T-helper 1 cell (primary cell): Measurements from ENCODE around the gene FAM193A.
"Not testable (repeated sequence)": the region's sequence is repeated elsewhere in the genome, so short reads cannot be mapped to it uniquely, and the experiment has no call there.

ENCODE experiments used
- DNase-seq, 5 donors: peaks; one replicate each; pipeline ENCODE4 v3.0.0-alpha.2; 2012 to 2020

The FAM193A gene

DNA sequence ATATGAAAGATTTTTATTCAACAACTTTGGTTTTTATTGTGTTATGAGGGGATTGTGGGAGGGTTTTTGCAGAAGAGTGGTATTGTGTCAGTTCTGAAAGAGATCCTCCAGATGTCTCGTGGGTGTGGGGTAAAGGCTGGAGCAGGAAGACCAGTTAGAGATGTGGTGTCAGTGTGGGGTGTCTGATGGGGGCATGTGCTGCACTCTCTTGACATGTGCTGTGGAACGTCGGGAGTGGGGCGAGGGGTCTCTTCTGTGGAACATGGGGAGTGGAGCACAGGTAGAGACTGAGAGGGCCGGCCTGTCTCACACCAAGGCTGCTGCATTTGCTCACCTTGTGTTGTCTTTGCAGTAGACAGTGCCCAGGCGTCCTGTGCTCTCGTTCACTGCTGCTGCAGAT is 37.6 kb downstream of the FAM193A start:
- DNase-seq, result no peak

DNA sequence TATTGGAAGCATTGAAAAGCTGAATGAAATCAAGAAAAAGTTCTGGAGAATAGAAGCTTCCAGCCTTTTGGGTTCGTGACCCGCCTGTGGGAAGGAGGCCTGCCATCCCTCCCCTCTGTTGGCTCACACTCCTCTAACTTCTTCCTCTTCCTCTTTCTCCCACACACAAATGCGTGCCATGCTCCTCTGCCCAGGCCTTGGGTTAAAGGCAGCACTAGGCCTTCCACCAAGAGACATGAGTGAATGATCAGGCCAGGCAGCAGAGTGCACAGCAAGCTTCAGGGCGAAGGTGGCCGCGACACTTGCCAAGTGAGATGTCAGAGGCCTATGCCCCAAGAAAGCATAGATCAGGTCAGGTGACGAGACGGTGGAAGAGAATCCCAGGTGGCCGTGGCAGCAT is 38.4 kb downstream of the FAM193A start:
- DNase-seq, result no peak

DNA sequence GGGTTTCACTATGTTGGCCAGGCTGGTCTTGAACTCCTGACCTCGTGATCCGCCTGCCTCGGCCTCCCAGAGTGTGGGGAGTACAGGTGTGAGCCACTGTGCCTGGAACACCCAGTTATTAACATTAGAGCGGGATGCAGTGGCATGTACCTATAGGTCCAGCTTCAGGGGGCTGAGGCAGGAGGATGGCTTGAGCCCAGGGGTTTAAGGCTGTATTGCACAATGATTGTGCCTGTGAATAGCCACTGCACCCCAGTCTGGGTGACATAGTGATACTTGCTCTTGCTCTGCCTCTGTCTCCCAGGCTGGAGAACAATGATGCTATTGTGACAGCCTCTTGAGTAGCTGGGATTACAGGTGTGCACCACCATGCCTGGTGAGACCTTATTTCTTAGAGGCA is 39.8 kb downstream of the FAM193A start:
- no peak for DNase-seq

DNA sequence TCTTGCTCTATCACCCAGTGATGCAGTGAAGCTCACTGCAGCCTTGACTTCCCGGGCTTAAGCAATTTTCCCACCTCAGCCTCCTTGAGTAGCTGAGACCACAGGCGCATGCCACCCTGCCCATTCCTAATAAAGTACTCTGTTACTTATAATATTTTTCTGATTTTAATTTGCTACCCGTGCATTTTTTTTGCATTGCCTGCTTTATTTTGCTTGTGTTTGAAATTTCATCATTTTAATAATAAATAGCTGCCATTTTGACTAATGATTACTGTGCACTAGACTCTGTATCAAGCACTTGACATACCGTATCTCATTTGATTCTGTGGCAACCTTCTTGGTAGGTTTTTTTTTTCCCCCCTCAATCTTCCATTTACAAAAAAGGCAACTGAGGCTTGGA is 41.7 kb downstream of the FAM193A start:
- no peak for DNase-seq

DNA sequence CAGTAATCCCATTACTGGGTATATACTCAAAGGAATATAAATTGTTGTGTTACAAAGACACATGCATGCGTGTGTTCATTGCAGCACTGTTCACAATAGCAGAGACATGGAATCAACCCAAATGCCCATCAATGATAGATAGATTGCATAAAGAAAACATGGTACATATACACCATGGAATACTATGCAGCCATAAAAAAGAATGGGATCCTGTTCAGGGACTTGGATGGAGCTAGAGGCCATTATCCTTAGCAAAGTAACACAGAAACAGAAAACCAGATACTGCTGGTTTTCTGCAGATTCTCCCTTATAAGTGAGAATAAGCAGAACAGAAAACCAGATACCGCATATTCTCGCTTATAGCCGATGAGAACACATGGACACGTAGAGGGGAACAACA is 43.5 kb downstream of the FAM193A start:
- DNase-seq, result no peak

DNA sequence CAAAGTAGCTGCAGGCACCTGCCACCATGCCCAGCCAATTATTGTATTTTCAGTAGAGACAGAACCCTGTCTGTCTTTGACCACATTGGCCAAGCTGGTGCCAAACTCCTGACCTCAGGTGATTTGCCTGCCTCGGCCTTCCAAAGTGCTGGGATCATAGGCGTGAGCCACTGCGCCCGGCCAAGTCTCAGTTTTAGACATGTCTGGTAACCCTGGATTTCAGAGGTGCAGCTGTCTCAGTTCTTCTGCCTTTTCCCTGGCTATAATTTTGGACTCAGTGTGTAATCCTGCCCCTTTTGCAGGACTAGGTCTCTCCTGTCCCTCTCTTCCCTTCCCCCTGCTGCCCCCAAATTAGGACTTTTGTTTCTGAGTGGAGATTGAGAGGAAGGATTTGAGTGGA is 46.6 kb downstream of the FAM193A start:
- no peak for DNase-seq

DNA sequence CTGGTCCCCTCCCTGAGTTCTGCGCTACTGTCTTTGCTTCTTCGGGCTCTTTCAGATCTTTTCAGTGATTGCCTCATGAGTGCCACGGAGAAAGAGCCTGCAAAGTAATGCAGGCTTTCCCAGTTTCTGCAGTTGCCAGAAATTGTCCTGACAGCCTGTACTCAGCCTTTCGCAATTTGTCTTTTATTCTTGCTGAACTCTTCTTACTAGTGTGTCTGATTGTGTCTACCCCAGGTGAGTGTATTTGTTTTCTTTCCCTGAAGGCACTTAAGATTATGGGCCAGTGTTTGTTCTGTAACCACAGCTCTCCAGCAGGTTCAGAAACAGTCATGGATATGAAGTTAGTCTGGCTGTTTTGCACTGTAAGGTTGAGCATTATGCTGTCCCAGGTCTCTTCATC is 47.1 kb downstream of the FAM193A start:
- no peak for DNase-seq

DNA sequence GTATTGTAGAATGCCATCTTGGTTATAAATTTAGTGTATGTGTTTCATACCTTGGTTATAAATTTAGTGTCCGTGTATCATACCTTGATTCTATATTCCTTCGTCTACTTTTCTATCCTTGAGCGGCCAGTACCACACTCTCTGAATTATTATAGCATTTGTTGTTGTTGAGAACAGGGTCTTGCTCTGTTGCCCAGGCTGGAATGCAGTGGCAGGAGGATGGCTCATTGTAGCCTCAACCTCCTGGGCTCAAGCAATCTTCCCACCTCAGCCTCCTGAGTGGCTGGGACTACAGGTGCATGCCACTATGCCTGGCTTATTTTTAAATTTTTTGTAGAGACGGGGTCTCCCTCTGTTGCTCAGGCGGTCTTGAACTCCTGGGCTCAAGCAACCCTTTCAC is 50.1 kb downstream of the FAM193A start:
- no peak for DNase-seq

DNA sequence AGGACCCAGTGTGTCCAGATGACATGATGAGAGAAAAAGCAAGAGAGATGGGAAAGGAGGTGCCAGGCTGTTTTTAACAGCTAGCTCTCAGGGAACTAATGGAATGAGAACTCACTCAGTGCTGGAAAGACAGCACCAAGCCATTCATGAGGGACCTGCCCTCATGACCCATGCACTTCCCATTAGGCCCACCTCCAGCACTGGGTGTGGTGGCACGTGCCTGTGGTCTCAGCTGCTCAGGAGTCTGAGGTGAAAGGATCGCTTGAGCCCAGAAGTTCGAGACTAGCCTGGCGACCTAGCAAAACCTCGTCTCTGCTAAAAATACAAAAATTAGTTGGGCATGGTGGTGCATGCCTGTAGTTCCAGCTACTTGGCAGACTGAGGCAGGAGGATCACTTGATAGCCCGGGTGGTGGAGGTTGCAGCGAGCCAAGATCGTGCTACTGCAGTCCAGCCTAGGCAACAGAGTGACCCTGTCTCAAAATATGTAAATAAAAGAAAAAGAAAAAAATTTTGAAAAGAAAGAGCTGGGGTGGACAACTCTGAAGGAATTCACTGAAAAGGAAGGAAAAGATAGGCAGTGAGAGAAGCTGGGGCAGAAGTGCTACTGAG is 50.9 kb downstream of the FAM193A start:
- no peak for DNase-seq

DNA sequence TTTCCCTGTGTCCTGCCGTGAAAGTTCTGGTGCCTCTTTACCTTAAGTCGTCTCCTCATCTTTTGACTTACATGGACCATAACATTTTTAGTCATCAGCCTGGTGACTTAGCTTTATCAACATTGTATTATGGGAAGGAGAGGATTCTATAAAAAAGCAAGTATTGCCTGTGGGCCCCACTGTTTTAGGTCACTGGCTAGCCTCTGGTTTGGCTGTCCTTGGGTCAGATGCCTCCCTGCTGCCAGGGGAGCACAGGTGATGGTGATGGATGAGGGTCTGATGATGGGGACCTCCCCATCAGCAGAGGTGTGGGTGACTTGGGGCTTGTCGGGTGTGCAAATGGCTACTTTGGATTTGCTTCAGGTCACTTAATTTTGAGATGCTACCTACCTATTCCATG is 51.8 kb downstream of the FAM193A start:
- no peak for DNase-seq

DNA sequence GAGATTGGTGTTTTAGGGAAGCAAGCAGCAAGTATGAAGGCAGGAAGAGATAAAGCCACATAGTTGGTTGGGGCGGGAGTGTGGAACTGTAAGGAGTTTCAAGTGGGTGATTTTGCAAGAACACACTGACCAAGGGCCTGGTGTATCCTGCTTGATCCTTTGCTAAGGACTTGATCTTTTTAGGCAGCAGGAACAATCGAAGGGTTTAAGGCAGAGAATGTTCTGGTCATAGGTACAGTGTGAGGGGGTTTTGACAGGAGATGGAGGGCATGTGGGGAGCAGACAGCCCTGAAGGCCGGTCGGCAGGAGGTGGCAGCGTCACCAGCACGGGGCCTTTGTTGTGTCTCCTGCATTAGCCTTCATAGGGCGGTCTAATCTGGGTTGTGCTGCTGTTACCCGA is 54.7 kb downstream of the FAM193A start:
- DNase-seq, result no peak

DNA sequence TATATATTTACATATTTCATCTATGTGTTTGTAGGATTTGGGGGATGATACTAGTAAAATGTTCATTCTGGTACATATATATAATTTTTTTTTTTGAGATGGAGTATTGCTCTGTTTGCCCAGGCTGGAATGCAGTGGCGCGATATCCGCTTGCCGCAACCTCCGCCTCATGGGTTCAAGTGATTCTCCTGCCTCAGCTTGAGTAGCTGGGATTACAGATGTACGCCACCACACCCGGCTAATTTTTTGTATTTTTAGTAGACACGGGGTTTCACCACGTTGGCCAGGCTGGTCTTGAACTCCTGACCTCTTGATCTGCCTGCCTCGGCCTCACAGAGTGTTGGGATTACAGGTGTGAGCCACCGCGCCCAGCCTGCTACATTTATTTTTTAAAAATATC is 55.6 kb downstream of the FAM193A start:
- not testable (repeated sequence) for DNase-seq

DNA sequence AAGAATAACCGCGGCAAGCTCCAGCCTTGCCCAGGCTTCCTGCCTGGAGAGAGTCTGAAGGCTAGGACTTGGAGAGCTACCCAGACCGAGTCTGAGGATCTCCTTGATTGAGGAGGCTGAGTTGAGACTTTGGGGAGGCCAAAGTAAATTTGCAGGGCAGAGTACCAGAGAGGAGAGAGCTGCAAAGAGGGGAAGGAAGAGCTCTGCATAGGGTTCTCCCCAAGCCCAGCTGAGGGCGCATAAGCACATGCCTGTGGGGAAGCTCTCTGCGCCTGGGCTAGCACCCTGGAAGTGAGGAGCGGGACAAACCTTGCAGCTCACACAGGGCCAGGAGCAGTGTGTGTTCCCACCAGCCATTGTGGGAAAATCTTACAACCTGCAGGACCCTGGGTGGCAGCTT is 56.1 kb downstream of the FAM193A start:
- no peak for DNase-seq

DNA sequence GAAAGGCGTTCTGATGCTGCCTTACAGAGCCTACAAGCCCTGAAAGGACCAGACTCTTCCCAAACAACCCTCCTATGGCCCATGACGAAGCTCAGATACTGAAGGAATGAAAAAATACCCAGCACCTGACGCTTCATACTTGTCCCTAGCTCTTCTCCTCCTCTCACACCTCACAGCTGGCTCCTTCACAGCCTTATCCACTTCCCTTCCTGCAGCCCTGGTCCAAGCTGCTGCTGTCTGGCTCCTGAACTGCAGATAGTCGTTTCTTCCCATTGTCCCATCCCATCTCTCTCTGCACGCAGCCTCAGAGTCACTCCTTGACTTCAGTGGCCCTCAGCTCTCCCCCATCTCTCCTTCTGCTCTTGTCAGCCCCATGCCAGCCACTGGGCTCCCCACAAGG is 56.6 kb downstream of the FAM193A start:
- no peak for DNase-seq

DNA sequence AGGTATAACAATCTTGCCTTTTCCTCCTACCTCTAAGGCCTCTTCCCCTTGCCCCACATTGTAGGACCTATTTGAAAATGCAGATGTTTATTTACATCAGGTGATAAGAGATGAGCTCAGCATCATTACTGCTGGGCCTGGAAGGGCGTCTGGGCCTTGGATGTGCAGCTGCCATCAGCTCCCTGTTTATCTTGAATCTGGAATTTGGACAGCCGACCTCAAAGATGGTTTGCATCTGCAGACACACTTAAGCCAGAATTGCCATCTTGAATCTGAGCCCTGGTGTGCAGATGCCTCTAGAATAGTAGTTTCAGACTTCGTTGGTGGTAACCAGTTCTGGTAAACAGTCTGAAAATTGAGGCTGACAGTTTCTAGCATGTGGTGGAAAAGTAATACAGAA is 59.0 kb downstream of the FAM193A start:
- no peak for DNase-seq

DNA sequence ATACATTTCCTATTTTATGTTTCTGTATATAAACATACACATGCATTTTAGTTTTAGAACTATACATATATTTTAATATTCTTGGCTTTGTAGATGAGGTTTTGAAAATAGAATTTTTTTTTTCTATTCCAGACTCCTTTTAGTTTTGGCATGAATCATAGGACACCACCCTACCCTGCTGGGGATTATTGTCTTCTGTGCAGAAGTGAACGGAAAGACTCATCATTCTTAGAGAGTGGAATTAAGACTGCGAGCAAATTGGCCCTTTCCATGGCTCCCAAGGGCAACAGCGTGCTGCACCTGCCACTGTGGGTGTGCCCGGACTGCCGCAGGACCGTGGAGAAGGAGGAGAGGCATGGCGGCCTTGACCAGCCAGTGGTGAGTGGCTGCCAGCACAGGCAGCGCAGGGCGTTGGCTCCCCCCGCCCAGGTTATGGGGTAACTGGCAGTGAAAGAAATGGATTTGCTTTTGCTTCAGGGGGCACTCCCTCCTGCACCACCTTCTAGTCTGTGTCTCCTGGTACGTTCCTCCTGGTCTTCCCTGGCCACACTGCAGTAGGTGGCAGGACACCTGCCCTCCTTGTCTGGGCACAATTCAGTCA is 59.6 kb downstream of the FAM193A start:
- no peak for DNase-seq

DNA sequence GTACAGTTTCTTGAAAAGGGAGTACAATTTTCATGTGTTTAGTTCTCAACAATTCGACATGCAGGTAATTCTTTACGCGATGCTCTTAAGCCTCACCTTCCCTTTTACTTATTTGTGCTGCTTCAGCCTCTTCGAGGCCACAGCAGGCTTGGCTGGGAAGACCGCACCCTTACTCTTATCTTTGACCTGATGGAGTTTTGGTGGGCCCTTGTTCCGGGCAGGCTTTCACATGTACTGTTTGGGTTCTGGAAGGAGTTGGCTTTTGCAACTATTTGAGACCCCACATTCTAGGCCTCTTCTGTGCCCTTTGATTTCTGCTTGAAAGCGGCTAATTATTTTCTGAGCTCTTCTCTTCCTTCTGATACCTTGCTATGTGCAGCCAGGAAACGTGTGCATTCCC is 60.2 kb downstream of the FAM193A start:
- DNase-seq, result no peak

DNA sequence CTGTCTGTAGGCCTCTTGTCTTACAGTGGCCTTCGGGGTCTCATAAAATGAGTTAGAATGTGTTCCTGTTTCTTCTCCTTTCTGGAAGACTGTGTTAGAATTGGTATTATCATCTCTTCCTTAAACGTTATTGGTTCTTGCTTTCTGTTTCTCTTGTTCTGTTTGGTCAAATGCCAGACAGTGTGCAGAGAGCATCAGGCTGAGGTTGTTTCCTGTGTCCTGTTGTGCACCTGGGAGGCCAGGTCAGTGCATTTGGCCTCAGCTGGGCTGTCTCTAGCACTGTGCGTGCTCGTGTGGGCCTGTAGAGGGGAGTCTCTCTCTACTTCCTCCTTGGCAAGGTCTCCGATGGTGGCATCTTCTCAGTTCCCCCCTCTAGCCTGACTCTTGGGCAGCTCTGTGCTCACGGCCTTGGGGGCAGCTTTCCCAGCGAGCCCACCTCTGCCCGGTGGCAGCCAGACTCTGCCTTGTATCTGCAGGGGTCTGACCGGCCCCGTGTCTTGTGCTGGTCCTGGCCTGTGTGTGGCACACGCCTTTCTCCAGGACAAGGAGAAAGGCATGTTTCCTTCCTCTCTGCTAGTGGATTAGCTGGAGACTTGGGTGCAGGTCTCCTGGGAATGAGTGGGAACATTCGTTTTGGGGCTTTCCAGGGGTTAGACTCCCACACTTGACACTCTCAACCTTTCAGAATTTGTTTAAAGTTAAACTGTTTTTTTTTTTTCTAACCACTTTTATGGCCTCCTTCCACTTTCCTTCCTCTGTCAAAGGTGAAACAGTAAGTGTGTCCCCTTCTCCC is 62.3 kb downstream of the FAM193A start:
- DNase-seq, result no peak

DNA sequence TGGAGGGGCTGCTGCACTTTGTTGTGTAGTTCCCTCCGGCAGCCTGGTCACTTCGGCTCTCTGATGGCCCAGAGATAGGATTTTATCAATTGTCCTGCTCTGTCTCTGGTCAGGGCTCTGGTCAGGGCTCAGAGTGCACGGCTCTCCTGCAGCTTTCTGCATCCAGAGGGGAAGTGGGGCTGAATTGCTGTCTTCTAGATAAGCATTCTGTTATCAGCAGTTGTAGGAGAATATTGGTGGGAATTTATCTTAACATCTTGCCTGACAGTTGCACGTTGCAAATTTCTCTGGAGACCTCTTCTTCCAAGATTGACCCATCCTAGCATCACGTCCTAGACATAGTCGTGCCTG is 62.8 kb downstream of the FAM193A start:
- DNase-seq, result no peak

DNA sequence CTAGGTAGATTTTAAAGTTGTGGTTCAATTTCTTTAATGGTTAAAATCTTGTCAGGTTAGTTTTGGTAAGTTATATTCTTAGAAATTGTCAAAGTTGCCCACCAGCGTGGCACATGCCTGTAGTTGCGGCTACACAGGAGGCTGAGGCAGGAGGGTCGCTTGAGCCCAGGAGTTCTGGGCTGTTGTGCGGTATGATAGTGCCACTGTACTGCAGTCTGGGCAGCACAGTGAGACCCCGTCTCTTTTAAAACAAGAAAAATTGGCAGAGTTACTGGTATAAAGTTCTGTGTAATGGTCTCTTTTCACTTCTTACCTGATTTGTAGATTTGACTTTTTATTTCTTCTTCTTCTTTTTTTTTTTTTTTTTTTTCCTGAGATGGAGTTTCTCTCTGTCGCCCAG is 64.4 kb downstream of the FAM193A start:
- no peak for DNase-seq

DNA sequence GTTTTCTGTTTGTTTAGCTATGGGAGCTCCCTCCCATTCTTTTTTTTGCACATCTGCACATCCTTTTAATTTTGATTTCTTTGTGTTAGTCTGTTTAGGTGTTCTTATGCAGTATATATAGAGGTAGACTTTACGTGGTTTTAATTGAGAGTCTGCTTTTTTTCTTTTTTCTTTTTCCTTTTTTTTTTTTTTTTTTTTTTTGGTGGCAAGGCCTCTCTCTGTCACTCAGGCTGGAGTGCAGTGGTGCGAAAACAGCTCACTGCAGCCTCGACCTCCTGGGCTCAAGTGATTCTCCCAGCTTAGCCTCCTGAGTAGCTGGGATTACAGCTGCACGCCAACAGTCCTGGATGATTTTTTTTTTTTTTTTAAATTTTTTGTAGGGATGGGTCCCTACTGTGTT is 68.2 kb downstream of the FAM193A start:
- DNase-seq, result no peak

DNA sequence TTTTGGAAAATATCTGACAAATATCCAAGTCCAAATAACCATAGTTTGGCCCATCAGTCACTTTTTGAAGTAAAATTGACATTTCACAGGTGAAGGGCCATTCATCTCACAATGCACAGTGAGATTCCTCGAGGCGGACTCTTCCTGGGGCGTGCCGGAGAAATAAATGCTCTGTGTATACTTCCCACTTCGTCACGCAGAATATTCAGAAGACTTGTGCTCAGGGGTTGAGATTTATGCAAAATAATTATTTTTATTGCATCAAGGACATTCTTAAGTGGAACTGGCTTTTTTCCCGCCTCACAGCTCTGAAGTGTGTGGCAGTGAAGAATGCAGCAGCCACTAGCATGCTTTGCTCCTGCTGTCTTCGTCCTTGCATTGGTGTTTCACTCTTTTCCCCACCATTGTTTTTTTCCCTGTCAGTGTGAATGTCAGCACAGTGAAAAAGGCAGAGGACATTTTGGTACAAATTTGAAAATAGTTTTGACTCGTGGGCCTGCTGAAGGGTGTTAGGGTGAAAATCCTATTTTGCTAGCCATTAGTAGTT is 70.6 kb downstream of the FAM193A start:
- no peak for DNase-seq

DNA sequence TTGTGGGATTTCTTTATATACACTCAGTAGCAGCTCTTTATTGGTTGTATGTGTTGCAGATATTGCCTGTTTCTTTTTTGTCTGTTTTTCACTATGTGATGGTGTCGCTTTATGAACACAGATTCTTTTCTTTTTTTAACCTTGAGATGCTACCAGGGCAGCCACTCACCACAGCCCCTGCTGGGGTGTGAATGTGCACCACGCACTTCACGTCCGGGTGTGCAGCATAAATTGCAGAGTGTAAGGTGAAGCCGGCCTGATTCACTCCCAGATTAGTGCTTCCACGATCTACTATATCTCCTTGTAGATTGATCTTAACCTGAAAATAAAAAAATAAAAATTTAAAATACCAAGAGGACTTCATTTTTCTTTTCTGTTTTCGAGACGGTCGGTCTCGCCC is 71.4 kb downstream of the FAM193A start:
- no peak for DNase-seq

DNA sequence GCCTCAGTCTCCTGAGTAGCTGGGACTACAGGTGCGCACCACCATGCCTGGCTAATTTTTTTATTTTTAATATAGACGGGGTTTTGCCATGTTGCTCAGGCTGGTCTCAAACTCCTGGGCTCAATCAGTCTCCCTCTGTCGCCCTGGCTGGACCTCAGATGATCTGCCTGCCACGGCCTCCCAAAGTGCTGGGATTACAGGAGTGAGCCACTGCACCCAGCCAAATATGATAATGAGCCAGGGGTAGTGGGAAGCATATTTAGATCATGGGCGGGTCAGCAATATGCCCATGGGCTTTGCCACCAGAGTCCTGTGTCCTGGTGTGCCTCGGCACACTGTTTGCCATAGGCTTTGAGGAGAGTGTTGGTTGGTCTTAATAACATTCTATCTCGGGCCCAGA is 71.8 kb downstream of the FAM193A start:
- no peak for DNase-seq
